ENCODE data around the gene TAS2R30.

- TF ChIP-seq CTCF (IDR thresholded peaks at IDR 0.05) (no peak), SIN3A (IDR thresholded peaks at IDR 0.05; ENCODE audit: borderline replicate concordance, insufficient read depth, low read depth, low read length) (no peak)
Measured at GRCh38 chr12:11171145-11171968, 36.9 kb upstream of the TAS2R30 start, which contains the start of gene SMIM10L1.

All from Panc1 (cell line).